WERI-Rb-1 (cell line): ENCODE results near the gene NUDT3.

Experiments used
- DNase-seq: peaks from one replicate; pipeline ENCODE4 v3.0.0-alpha.2; 2020
- H3K27ac ChIP-seq: fragments of 250-450 bp; sonication (Bioruptor Pico); 2 replicates; pipeline ENCODE4 v1.5.1; 2020; ENCODE audit warnings: mild to moderate bottlenecking, moderate library complexity
- H3K27me3 ChIP-seq: fragments of 250-450 bp; sonication (Bioruptor Pico); 2 replicates; pipeline ENCODE4 v1.5.1; 2021; ENCODE audit warnings: mild to moderate bottlenecking, low read depth, moderate library complexity; ENCODE audit not compliant: insufficient read depth, severe bottlenecking
- H3K36me3 ChIP-seq: fragments of 250-450 bp; sonication (Bioruptor Pico); 2 replicates; pipeline ENCODE4 v1.5.1; 2020; ENCODE audit warnings: mild to moderate bottlenecking, moderate library complexity
- H3K4me3 ChIP-seq: 2 replicates; pipeline ENCODE4 v1.5.1; 2011; ENCODE audit warnings: low read depth, mild to moderate bottlenecking, control low read depth, low read length
- H3K9me3 ChIP-seq: fragments of 250-450 bp; sonication (Bioruptor Pico); 2 replicates; pipeline ENCODE4 v1.5.1; 2021; ENCODE audit warnings: mild to moderate bottlenecking, moderate library complexity; ENCODE audit not compliant: severe bottlenecking
- TF ChIP-seq, protein P1 (sequence below): IDR thresholded peaks from 2 replicates; pipeline ENCODE4 v1.5.1; 2011; ENCODE audit warnings: low read depth, mild to moderate bottlenecking, control low read depth, inconsistent platforms, low read length

The NUDT3 gene

DNA sequence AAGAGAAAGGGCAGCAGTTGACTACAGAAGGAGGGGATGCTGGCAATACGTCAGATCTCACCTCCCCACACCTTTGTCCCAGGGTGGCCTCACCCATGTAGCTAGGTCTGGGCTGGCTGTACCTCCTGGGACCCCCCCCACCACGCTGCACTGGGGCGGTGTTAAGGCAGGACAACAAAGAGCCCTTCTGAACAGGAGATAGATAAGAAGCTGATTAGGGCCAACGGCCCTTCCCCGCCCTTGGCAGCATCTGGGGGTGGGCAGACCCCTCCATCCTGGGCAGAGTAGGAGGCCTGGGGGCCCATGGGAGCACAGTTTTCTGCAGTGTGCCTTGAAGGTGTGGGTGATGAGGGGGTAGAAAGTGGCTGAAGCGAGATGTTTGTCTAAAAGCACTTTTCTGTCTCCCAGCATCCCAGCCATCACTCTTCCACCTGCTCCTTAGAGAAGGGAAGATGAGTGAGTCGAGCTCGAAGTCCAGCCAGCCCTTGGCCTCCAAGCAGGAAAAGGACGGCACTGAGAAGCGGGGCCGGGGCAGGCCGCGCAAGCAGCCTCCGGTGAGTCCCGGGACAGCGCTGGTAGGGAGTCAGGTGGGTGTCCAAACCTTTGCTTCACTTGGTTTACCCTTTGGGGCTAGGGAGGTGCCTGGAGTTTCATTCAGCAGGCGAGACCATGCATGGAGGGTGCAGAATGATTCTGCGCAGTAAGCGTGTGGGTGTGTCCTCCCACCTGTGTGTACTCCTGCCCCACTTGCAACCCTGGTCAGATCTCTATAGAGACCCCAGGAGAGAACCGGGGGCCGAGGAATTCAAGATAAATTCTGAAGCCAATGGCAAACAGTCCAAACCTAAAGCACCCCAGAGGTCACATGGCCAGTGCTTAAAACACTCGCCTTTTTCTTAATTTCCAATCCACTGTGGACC is 151.9 kb downstream of the NUDT3 start:
- no peak overlapping the region for H3K4me3 ChIP-seq
- no peaks in the 10 kb centered on the region for H3K27me3 ChIP-seq
- H3K27ac ChIP-seq: peak overlapping the region; percentile 99
- peaks cover 70% of the 10 kb centered on the region for H3K36me3 ChIP-seq
- peak; percentile 29 for DNase-seq
- TF ChIP-seq, protein P1, sequence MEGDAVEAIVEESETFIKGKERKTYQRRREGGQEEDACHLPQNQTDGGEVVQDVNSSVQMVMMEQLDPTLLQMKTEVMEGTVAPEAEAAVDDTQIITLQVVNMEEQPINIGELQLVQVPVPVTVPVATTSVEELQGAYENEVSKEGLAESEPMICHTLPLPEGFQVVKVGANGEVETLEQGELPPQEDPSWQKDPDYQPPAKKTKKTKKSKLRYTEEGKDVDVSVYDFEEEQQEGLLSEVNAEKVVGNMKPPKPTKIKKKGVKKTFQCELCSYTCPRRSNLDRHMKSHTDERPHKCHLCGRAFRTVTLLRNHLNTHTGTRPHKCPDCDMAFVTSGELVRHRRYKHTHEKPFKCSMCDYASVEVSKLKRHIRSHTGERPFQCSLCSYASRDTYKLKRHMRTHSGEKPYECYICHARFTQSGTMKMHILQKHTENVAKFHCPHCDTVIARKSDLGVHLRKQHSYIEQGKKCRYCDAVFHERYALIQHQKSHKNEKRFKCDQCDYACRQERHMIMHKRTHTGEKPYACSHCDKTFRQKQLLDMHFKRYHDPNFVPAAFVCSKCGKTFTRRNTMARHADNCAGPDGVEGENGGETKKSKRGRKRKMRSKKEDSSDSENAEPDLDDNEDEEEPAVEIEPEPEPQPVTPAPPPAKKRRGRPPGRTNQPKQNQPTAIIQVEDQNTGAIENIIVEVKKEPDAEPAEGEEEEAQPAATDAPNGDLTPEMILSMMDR: no peak
- no peaks in the 10 kb centered on the region for H3K9me3 ChIP-seq

DNA sequence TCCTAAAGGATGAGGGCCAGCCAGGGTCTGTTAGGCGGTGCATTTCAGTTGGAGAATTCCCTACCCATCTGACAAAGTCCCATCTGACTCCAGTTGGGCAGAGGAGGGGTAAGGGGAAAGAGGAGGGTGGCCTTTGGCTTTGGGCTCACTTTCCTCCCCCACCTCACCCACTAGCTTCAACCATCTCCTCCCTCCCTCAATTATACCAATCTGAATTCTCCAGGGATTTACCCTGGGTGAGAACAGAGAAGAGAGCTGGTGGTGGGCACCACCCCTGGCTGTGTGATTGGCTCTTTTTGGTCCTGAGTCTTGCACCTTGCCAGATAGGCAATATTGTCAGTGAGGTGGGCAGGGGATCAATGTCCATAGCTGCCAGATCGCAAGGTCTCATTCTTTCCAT is 152.6 kb downstream of the NUDT3 start:
- TF ChIP-seq, protein P1: no peak
- Histone ChIP-seq H3K9me3 (no peaks in the 10 kb centered on the region), H3K36me3 (peaks cover 70% of the 10 kb centered on the region), H3K4me3 (no peak overlapping the region), H3K27ac (peak overlapping the region; percentile 99), H3K27me3 (no peaks in the 10 kb centered on the region)
- no peak for DNase-seq

DNA sequence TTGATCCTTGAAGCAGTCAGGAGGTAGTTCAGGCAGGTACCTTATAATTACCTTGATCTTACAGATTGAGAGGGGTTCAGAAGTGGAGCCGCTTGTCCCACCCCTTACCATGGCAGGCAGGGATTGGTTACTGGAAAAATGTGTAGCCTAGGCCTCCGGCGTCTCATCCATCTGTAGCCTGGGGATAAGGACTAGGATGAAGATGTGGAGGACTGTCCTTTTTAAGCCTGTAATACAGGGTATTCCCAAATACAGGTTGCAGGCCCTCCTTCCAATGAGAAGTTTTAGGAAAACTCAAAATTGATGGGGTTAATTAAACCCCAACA is 153.0 kb downstream of the NUDT3 start:
- Histone ChIP-seq H3K36me3 (peaks cover 68% of the 10 kb centered on the region), H3K4me3 (peak overlapping the region; percentile 95), H3K27me3 (no peaks in the 10 kb centered on the region), H3K9me3 (no peaks in the 10 kb centered on the region), H3K27ac (peak overlapping the region; percentile 99)
- peak; percentile 80 for DNase-seq
- TF ChIP-seq, protein P1: no peak

DNA sequence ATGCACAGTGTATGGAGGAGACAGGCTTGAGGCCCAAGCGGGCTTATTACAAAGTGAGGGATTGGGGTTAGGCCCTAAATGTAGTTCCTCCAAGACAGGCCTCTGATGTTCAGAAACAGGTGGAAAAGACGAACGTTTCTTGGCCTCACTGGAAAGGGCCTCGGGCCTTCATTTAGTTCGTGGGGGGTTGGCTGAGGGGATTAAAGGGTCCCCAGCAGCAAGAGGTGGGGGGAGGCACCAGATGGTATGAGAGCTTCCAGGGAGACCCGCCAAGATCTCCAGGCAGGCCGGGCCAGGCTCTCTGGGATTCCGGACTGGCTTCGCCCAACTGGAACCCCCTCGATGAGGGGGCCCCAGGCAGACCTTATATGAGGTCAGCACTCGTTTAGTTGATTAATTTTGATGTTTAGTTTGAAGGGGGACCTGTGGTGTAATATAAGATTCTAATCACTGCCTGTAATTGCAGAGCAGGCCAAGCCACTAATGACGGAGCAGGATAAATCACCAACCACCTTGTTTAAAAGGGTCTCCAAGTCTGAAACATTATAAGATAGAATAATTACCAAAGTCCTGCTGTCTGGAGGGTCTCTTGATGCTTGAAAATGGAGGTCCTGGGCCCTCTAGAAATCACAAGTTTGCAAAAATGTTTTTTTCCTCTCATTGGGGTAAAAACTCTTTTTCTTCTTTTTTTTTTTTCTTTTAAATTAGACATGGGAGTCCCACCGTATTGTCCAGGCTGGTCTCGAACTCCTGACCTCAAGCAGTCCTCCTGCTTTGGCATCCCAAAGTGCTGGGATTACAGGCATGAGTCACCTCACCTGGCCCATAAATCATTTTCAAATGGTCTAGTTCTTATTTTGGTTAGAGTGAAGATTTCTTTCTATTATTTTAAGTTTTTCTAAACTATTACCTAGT is 153.6 kb downstream of the NUDT3 start:
- TF ChIP-seq, protein P1: no peak
- peaks cover 62% of the 10 kb centered on the region for H3K36me3 ChIP-seq
- H3K9me3 ChIP-seq: no peaks in the 10 kb centered on the region
- peak overlapping the region; percentile 99 for H3K27ac ChIP-seq
- no peaks in the 10 kb centered on the region for H3K27me3 ChIP-seq
- peak overlapping the region; percentile 95 for H3K4me3 ChIP-seq
- DNase-seq: peak; percentile 91

DNA sequence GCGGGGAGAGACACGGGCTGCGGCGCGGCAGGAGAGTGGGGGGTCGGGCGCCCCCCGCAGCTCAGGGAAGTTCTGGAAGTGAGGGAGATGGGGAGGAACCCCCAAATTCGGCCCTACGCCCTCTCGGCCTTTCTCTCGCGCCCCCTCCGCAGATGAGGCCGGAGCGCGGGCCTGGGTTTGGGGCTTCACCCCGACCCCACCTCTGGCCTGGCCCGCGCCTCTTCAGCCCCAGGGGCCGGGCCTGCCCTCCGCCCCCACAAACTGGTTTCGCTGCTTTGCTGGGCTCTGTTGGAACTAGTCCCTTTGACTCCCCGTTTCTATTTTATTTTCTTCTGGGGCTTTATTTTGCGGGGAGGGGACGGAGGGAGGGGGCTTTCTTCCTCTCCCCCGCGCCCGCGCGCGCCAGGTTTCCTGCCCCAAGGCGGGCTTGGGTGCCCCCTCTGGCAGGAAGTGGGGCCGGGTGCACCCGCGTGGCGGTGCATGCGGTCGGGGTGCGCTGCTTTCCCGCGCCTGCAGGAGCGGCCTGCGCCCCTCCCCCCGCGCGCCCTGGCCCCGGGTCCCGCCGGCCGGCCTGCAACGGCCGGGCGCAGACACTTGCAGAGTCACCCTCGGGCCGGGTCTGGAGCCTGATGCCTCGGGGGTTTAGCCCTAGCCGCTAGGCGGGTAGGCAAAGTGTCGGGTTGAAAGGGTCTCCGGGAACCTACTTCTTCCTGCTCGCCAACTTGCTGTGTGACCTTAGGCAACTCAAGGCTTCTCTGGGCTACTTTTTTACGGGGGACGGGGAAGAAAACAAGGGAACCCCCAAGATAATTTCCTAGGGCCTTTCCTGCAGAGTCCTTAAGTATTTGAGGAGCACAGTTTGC is 154.5 kb downstream of the NUDT3 start:
- peak overlapping the region; percentile 99 for H3K27ac ChIP-seq
- no peaks in the 10 kb centered on the region for H3K27me3 ChIP-seq
- no peaks in the 10 kb centered on the region for H3K9me3 ChIP-seq
- TF ChIP-seq, protein P1: peak; percentile 71
- peak; percentile 90 for DNase-seq
- peaks cover 53% of the 10 kb centered on the region for H3K36me3 ChIP-seq
- peak overlapping the region; percentile 95 for H3K4me3 ChIP-seq
